GM21786 (cell line): Measurements from ENCODE around the gene SASS6.

Source experiments
- ATAC-seq: cut with Tn5 transposase; IDR thresholded peaks from one replicate; pipeline ENCODE4 v1.9.1; 2021; ENCODE audit not compliant: unreplicated experiment

SASS6 gene

GRCh38 chr1:100109554-100110066 is 23.1 kb downstream of the SASS6 start:
- ATAC-seq, result no peak

GRCh38 chr1:100107696-100108095 is 25.0 kb downstream of the SASS6 start:
- ATAC-seq, result no peak

- ATAC-seq, result no peak
Observed at GRCh38 chr1:100101564-100101963, 31.2 kb downstream of the SASS6 start.

DNA sequence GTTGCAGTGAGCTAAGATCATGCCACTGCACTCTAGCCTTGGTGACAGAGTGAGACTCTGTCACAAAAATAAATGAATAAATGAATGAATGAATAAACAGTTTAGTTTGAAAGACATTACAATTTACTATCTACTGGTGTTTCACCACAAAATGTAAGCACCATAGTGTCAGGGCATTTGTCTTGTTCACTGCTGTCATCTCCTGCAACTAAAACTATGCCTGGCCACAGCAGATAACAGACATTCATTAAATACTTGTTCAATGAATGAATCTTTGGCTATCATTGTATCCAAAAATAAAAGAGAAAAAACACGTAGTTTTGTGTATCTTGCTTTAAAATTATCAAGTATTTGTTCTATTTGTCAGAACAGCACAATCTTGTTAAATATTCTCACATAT is 32.5 kb downstream of the SASS6 start:
- no peak for ATAC-seq

DNA sequence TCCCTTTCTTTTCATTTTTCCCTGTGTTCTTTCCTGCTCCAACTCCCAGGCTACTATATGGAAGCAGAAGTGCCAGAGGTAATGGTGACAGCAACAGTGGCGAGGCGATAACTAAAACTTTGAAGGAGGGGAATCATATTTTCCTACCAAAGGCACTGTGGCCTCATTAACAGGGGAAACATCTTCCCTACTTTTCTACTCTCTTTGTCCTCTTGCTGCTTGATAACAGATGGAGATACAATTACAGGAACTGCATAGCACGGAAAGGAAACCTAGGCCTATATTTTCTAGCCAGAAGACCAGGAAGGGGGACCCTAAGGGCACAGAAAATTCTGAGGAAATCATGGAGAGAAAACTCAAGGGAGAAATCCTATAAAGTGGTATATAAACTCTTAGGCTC is 42.3 kb downstream of the SASS6 start:
- no peak for ATAC-seq

- no peak for ATAC-seq
Observed at GRCh38 chr1:100089082-100089481, 43.6 kb downstream of the SASS6 start.

DNA sequence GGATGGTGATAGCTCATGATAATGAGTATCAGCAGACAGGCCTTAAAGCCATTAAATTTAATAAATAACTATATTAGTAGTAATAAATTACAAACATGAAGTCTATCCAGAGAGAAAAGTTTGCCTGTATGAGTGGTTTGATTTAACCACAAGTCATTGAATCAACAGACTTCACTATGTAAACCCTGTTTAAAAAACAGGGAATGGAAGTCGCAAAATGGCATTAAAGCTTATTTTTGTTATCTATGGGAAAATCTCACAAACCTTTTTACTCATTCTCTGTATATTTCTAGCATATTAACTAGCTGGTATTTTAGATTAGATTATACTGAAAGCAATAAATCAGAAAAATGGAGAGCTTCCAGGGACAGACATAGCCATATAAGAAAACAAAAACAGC is 45.3 kb downstream of the SASS6 start:
- no peak for ATAC-seq

GRCh38 chr1:100080331-100080730 is 52.4 kb downstream of the SASS6 start:
- no peak for ATAC-seq

DNA sequence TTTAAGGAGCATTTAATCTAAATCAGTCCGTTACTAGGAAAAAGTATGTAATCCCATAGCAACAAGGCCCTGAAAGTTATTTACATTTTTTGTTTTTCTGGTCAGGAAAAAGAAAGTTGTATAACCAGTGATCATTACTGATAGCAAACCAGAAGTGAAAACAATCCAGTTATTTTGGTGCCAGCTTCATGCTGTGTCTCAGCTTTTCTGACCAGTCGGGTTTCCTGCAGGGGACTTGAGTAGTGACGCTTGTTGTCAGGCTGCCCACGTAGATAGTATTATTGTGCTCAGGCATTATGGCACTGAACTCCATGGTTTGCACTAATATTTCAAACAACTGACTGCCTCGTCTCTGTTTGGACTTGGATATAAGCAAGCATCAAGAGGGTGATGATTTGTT is 55.2 kb downstream of the SASS6 start:
- peak; percentile 42 for ATAC-seq

DNA sequence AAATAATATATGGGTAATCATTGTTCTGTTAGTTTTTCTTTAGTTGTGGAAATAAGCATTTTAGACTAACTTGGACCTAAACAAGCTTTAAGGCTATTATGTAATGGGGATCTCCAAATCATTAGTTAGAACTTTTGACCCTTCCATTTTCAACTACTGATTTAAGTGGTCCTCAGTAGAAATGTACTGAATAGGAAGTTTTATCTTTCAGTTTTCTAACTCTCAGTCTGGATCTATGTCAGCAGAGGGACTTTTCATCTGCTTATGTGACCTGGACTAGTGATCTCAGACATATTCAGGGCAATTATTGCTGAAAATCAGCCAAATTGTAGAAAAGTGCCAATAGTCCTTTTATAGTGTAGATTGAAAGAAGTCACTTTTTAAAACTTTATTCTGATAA is 56.0 kb downstream of the SASS6 start:
- ATAC-seq, result peak; percentile 56

- no peak for ATAC-seq
Observed at GRCh38 chr1:100076319-100076718, 56.4 kb downstream of the SASS6 start.

- peak; percentile 57 for ATAC-seq
Observed at GRCh38 chr1:100075773-100076172, 57.0 kb downstream of the SASS6 start.

DNA sequence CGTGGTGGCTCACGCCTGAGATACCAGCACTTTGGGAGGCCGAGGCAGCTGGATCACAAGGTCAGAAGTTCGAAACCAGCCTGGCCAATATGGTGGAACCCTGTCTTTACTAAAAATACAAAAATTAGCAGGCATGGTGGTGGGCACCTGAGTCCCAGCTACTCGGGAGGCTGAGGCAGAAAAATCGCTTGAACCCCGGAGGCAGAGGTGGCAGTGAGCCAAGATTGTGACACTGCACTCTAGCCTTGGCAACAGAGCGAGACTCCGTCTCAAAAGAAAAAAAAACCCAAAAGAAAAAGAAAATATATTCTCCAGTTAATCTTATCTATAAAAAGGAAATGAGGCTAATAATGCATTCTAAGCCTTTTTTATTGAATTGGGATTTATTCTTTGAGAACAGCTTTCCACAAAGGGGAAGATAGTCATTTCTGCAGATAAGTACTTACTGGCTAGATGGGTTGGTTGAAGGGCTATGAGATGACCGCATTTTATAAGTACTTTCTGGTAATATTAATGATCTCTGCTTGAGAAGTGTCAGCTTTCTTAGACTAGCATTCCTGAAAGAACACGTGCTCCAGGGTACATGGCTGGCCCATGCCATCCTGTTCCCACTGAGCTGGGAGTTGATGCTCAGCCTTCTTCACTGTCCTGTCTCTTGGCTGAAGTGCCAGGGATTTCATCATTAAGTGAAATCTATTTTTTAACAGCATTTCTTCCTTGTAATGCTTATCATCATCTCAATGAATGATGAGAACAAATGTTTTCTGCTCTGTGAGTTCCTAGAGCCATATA is 57.9 kb downstream of the SASS6 start:
- no peak for ATAC-seq

DNA sequence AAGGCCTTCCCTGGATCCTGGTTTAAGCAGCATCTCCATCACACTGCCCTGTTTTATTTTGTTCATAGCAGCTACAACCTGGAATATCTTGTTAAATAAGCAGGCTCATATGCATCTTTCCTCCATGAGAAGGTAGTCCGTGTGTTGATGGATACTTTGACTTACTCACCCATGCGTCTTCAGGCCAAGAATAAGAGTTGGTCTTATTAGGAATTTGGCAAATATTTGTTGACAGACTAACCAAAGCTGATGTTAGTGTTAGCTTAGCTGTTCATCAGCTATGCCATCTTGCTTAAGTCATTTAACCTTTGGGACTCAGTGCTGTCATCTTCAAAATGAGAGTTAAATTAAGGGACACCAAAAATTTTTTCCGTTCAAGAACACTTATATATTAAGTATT is 59.2 kb downstream of the SASS6 start:
- ATAC-seq, result no peak

DNA sequence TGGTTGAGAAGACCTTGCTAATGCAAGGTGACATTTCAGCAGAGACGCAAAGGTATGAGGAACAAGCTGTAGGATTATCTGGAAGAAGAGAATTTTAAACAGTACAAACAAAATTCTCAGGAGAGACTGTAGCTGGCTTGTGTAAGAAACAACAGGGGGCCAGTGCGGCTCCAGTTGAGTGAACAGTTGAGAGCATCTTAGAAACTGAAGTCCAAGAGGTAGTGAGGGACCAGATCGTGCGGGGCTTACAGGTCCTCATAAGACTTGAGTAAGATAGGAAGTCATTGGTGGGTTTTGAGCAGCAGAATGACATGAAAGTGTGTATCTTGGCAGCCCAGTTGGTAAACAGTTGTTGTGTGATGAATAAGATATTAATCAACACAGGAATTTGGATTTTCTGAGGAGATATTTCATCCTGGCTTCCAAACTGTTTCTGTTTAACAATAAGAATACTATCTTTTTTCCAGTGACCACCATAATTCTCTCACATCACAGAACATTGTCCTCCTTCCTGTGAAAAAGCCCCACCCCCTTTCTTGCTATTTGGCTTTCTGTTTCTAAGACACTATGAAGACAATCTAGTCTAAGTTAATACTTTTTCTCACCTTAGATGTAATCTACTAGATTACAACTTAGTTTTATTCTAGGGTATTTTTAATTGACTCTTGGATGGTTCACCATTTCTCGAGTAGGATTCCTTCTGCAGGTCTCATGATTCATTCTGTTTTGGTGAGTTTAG is 62.4 kb downstream of the SASS6 start:
- ATAC-seq, result no peak

- no peak for ATAC-seq
Observed at GRCh38 chr1:100065969-100066227, 66.8 kb downstream of the SASS6 start.

- no peak for ATAC-seq
Observed at GRCh38 chr1:100065183-100065968, 67.4 kb downstream of the SASS6 start.

DNA sequence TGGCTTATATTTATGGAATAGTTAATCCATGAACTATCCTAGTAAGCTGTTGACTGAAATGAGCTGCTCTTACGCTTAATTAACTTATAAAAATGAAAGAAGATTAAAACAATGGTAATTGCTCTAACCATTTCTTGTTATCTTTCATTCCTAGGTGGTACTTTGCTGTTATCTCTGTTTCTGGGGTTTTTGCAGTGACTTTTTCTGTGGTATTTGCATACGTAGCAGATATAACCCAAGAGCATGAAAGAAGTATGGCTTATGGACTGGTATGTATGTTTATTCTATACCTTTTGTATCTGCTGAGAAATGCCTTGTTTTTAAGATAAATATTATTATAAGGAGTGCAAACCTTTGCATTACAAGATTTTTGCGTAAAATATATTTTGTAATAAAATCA is 71.0 kb downstream of the SASS6 start:
- ATAC-seq, result no peak

DNA sequence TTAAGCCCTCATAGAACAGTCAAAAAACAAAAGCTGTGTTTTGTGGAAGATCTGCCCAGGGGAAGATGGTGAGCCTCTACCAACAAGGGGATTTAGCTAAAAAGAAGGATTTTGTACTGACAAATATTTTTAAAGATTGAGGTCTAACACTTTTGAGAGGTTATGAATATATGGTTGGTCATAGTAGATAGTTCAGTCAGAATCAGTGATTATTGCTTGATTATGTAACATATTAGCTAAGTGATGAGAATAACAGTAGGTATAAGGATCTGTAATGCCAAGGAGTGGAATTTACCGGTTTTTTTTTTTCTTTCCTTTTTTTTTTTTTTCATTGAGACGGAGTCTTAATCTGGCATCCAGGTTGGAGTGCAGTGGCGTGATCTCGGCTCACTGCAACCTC is 79.0 kb downstream of the SASS6 start:
- ATAC-seq, result no peak

DNA sequence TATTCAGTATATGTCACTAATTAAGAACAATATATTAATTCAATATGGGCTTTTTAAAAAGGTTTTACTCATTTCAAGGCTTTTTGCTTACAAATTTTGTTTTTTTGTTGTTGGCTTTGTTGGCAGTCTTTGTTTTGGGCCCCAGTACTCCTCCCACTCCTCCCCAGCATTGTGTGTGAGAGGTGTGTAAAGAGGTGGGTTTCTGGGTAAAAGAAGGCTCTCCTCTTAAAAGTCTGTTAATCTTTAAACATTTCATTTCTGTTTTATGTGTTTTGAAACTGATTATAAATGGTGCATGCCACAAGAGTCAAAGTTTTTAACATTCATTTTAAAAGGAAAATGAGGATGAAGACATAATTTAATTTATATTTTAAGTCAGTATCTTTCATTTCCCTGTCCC is 79.6 kb downstream of the SASS6 start:
- no peak for ATAC-seq

GRCh38 chr1:100051893-100052292 is 80.8 kb downstream of the SASS6 start:
- no peak for ATAC-seq

- no peak for ATAC-seq
Observed at GRCh38 chr1:100051401-100051800, 81.3 kb downstream of the SASS6 start.
